Measurements from ENCODE around the gene TNFSF10. TPM values are rescaled to one million over a fixed set of nuclear protein-coding genes. Genes with fewer than 3 reads are reported as not detected.

TNFSF10 gene
- total RNA-seq, 1 donor from 2014 or later = 94.1 TPM

DNA sequence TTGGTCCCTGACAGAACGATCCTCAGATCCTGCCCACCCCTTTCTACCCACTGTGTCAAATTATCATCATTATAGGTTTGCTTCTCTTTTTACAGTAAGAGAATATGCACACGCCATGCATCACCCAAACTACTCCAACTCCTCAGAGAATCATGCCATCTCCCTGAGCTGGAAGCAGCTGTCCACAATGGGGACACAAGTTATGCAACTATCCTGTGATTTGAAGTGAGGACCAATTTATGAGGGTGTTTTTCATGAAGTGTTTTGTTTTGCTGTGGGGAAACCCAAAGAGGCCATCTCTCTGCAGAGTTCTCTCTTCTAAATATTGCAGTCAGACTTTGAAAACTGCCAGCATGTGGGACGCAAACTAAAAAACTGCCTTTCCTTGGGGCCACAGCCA, 35.8 kb upstream of the TNFSF10 start:
- DNase-seq (ENCODE audit: low spot score) = no peak
- H3K36me3 Mint-ChIP-seq (ENCODE audit: low read depth, unreplicated experiment) = no peaks in the 10 kb centered on the region
- H3K9me3 Mint-ChIP-seq (ENCODE audit: unreplicated experiment) = no peaks in the 10 kb centered on the region
- TF ChIP-seq, protein P1, sequence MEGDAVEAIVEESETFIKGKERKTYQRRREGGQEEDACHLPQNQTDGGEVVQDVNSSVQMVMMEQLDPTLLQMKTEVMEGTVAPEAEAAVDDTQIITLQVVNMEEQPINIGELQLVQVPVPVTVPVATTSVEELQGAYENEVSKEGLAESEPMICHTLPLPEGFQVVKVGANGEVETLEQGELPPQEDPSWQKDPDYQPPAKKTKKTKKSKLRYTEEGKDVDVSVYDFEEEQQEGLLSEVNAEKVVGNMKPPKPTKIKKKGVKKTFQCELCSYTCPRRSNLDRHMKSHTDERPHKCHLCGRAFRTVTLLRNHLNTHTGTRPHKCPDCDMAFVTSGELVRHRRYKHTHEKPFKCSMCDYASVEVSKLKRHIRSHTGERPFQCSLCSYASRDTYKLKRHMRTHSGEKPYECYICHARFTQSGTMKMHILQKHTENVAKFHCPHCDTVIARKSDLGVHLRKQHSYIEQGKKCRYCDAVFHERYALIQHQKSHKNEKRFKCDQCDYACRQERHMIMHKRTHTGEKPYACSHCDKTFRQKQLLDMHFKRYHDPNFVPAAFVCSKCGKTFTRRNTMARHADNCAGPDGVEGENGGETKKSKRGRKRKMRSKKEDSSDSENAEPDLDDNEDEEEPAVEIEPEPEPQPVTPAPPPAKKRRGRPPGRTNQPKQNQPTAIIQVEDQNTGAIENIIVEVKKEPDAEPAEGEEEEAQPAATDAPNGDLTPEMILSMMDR (IDR thresholded peaks at IDR 0.05; ENCODE audit: unreplicated experiment) = no peak
- H3K4me1 Mint-ChIP-seq (ENCODE audit: unreplicated experiment) = peaks cover 23% of the 10 kb centered on the region
- H3K27me3 Mint-ChIP-seq (ENCODE audit: unreplicated experiment) = no peaks in the 10 kb centered on the region
- no peak overlapping the region for H3K27ac Mint-ChIP-seq (ENCODE audit: unreplicated experiment)
- H3K4me3 Mint-ChIP-seq (ENCODE audit: unreplicated experiment) = no peak overlapping the region

DNA sequence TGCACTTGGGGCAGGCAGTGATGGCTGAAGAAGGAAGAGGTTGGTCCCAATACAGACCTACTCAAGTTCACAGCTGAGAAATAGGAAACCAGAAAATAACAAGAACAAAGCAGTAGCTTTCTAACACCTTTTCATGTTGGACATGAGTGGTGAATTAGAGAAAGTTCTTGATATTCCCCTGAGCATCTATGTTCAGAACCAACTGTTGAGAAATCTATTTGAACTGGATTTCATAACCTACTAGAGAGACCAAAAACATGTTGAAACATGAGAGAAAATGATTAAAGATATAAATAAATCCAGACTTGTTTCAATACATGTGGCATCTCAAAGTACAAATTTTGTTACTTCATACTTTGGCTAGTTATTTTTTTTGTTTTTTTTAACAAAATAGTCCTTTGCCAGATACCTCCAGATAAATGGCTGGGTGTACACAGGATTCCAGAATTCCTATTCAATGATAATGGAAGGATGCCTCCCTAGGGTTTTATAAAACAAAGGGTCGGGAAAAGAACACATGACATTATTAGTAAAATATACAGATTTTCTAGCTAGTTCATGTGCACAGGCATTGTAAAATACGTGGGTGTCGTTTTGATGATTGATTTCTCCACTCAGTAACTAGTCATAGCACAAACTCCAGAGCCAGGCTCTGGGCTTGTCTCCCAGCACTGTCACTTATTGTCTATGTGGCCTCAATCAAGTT, 34.4 kb upstream of the TNFSF10 start:
- H3K9me3 Mint-ChIP-seq (ENCODE audit: unreplicated experiment) = no peaks in the 10 kb centered on the region
- peaks cover 11% of the 10 kb centered on the region for H3K4me1 Mint-ChIP-seq (ENCODE audit: unreplicated experiment)
- DNase-seq (ENCODE audit: low spot score) = no peak
- TF ChIP-seq, protein P1 (IDR thresholded peaks at IDR 0.05; ENCODE audit: unreplicated experiment) = no peak
- no peak overlapping the region for H3K4me3 Mint-ChIP-seq (ENCODE audit: unreplicated experiment)
- H3K36me3 Mint-ChIP-seq (ENCODE audit: low read depth, unreplicated experiment) = no peaks in the 10 kb centered on the region
- H3K27ac Mint-ChIP-seq (ENCODE audit: unreplicated experiment) = no peak overlapping the region
- H3K27me3 Mint-ChIP-seq (ENCODE audit: unreplicated experiment) = peaks cover 2% of the 10 kb centered on the region

DNA sequence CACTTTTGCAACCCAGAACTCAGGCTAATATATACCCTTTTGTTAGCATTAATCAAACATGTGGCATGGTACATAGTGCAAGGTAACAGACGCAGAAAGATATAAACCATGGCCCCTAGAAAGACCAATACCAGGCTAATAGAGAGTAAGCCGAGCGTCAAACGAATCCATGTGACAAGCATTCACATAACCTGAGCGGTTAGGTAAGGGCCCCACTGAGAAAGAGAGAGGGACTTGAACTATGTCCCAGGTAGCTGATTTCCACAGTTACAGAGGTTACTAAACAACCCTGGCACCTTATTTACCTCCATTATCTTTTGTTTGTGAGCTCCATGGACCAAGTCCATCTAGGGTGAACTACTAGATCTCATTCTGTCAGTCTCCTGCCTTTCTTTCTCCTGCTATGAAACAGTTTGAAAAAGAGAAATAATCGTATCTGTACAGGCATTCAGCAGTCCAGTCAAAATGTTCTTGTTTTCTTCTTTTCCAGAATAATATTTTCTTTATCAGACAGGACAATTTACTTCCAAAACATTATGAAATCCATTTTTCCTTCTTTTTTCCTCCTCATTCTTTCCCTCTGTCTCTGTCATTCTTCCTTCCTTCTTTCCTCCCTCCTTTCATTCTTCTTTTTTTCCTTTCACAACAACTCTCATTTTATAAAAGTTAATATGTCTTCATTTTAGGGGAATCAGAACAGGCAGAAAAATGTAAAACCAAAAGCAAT, 30.5 kb upstream of the TNFSF10 start:
- Mint-ChIP-seq H3K36me3 (ENCODE audit: low read depth, unreplicated experiment) (peaks cover 2% of the 10 kb centered on the region), H3K4me3 (ENCODE audit: unreplicated experiment) (no peak overlapping the region), H3K4me1 (ENCODE audit: unreplicated experiment) (peaks cover 3% of the 10 kb centered on the region), H3K27ac (ENCODE audit: unreplicated experiment) (no peak overlapping the region), H3K27me3 (ENCODE audit: unreplicated experiment) (peaks cover 2% of the 10 kb centered on the region), H3K9me3 (ENCODE audit: unreplicated experiment) (no peaks in the 10 kb centered on the region)
- TF ChIP-seq, protein P1 (IDR thresholded peaks at IDR 0.05; ENCODE audit: unreplicated experiment) = no peak
- no peak for DNase-seq (ENCODE audit: low spot score)

DNA sequence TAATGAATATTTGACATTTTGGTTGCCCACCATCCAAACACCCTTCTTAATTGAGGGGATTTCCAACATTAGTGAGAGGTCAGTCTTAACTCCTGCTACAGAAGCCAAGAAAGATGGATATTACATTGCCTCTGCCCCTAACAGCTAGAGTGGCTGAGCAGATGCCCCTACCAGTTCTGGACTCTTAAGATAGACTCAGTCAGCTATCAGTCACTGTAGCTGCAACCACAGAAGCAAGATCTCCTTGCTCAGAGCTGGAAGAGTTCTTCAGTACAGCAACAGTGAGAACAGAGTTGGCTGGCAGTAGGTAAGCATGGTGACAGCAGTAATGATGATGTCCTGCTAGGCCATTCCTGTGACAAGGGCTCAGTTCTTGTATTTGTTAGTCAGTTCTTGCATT, 29.4 kb upstream of the TNFSF10 start:
- no peak for DNase-seq (ENCODE audit: low spot score)
- no peak overlapping the region for H3K27ac Mint-ChIP-seq (ENCODE audit: unreplicated experiment)
- H3K36me3 Mint-ChIP-seq (ENCODE audit: low read depth, unreplicated experiment) = peaks cover 3% of the 10 kb centered on the region
- H3K4me3 Mint-ChIP-seq (ENCODE audit: unreplicated experiment) = no peak overlapping the region
- peaks cover 3% of the 10 kb centered on the region for H3K4me1 Mint-ChIP-seq (ENCODE audit: unreplicated experiment)
- no peaks in the 10 kb centered on the region for H3K9me3 Mint-ChIP-seq (ENCODE audit: unreplicated experiment)
- H3K27me3 Mint-ChIP-seq (ENCODE audit: unreplicated experiment) = peaks cover 2% of the 10 kb centered on the region
- TF ChIP-seq, protein P1 (IDR thresholded peaks at IDR 0.05; ENCODE audit: unreplicated experiment) = no peak

DNA sequence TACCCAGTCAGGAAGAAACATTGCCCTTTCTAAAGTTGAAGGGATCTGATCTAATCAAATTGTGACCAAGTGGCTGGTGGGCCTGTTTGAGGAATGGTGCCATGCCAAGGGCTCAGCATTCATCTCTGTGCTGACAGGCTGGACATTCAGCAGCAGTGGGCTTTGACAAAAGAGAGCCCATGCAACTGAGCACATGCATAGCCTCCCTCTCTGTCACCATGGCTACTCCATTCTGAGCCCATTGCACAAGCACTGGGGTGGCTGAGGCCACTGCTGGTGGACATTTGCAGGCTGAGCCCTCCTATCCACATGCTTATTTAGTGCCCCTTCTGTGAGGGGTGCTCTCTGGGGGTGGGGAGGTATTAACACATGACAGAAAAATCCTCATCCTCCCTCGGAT, 28.6 kb upstream of the TNFSF10 start:
- H3K4me3 Mint-ChIP-seq (ENCODE audit: unreplicated experiment) = no peak overlapping the region
- TF ChIP-seq, protein P1 (IDR thresholded peaks at IDR 0.05; ENCODE audit: unreplicated experiment) = no peak
- peaks cover under 1% of the 10 kb centered on the region for H3K4me1 Mint-ChIP-seq (ENCODE audit: unreplicated experiment)
- H3K27ac Mint-ChIP-seq (ENCODE audit: unreplicated experiment) = no peak overlapping the region
- no peak for DNase-seq (ENCODE audit: low spot score)
- peaks cover 2% of the 10 kb centered on the region for H3K27me3 Mint-ChIP-seq (ENCODE audit: unreplicated experiment)
- H3K36me3 Mint-ChIP-seq (ENCODE audit: low read depth, unreplicated experiment) = peaks cover 3% of the 10 kb centered on the region
- no peaks in the 10 kb centered on the region for H3K9me3 Mint-ChIP-seq (ENCODE audit: unreplicated experiment)

Measured in endothelial cell (in vitro differentiated cells).